Activated T-helper 2 cell treated with anti-CD3 and anti-CD28 coated beads, Interferon-gamma antibody, Interleukin-2, Interleukin-4, amounts not matched to agents 10 μg/mL and 5 μg/mL and 100 μg/mL, durations not matched to agents 14 hours and 24 hours and 36 hours (primary cell): Measurements from ENCODE around the gene PROM1. TPM values are rescaled to one million over a fixed set of nuclear protein-coding genes. Genes with fewer than 3 reads are reported as not detected.

ENCODE experiments used
- DNase-seq: peaks from one replicate; pipeline ENCODE4 v3.0.0; 2021; ENCODE audit warnings: low spot score
- H3K27ac Mint-ChIP-seq: one replicate; pipeline ENCODE4 v1.8.0; 2021; ENCODE audit warnings: mixed read lengths
- H3K27me3 Mint-ChIP-seq: one replicate; pipeline ENCODE4 v1.8.0; 2021; ENCODE audit warnings: low read depth, mixed read lengths
- H3K36me3 Mint-ChIP-seq: one replicate; pipeline ENCODE4 v1.8.0; 2021; ENCODE audit warnings: low read depth, mixed read lengths
- H3K4me1 Mint-ChIP-seq: one replicate; pipeline ENCODE4 v1.8.0; 2021; ENCODE audit warnings: low read depth, mixed read lengths
- H3K4me3 Mint-ChIP-seq: one replicate; pipeline ENCODE4 v1.8.0; 2021; ENCODE audit warnings: low read depth, mild to moderate bottlenecking, moderate library complexity, mixed read lengths
- H3K9me3 Mint-ChIP-seq: one replicate; pipeline ENCODE4 v1.8.0; 2021; ENCODE audit warnings: mixed read lengths
- intact Hi-C: fragments of 100-400 bp; cut with micrococcal nuclease; formaldehyde crosslinking; loops from one replicate; pipeline ENCODE4 v1.15.1; 2023
- total RNA-seq: library from RNA; stranded (reverse); gene quantifications from 2 replicates; pipeline ENCODE4 v1.2.3, GENCODE V29; 2022

Gene PROM1
- total RNA-seq, 1 donor from 2014 or later, result 0.46 TPM

- peaks cover 2% of the 10 kb centered on the region for H3K27me3 Mint-ChIP-seq
- no peak overlapping the region for H3K4me3 Mint-ChIP-seq
- H3K36me3 Mint-ChIP-seq, result no peaks in the 10 kb centered on the region
- H3K4me1 Mint-ChIP-seq, result no peaks in the 10 kb centered on the region
- no peaks in the 10 kb centered on the region for H3K9me3 Mint-ChIP-seq
- DNase-seq, result no peak
- intact Hi-C loops, result no loop called here
- H3K27ac Mint-ChIP-seq, result no peak overlapping the region
Measured at GRCh38 chr4:16048619-16049419, 35.0 kb downstream of the PROM1 start.

DNA sequence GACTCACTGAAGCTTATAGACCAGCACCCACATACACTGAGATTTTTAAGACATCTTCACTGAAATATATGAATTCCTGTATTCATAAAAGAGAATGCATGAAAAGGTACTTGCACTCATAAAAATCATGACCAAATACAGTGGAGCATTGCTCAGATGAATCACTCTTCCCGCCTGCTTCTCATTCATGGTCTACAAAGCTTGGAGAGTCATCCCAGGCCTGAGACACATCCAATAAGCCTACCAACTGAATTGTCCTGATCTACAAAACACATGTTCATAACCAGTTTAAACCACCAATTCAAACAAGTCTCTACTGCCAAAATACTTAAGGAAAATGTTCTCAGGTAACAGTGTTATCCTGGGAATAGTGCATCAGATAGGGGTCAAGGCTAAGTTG lies 38.1 kb downstream of the PROM1 start:
- Mint-ChIP-seq H3K27me3 (peaks cover 5% of the 10 kb centered on the region), H3K36me3 (no peaks in the 10 kb centered on the region), H3K4me1 (no peaks in the 10 kb centered on the region), H3K4me3 (no peak overlapping the region), H3K9me3 (no peaks in the 10 kb centered on the region), H3K27ac (no peak overlapping the region)
- intact Hi-C loops, result no loop called here
- no peak for DNase-seq

- no peaks in the 10 kb centered on the region for H3K4me1 Mint-ChIP-seq
- H3K36me3 Mint-ChIP-seq, result no peaks in the 10 kb centered on the region
- H3K27ac Mint-ChIP-seq, result no peak overlapping the region
- H3K9me3 Mint-ChIP-seq, result no peaks in the 10 kb centered on the region
- intact Hi-C loops, result no loop called here
- H3K4me3 Mint-ChIP-seq, result no peak overlapping the region
- DNase-seq, result no peak
- H3K27me3 Mint-ChIP-seq, result peaks cover 3% of the 10 kb centered on the region
Measured at GRCh38 chr4:16043642-16044498, 40.0 kb downstream of the PROM1 start.

- H3K4me3 Mint-ChIP-seq, result no peak overlapping the region
- peaks cover 8% of the 10 kb centered on the region for H3K27me3 Mint-ChIP-seq
- intact Hi-C loops, result no loop called here
- H3K36me3 Mint-ChIP-seq, result no peaks in the 10 kb centered on the region
- no peaks in the 10 kb centered on the region for H3K4me1 Mint-ChIP-seq
- no peak overlapping the region for H3K27ac Mint-ChIP-seq
- DNase-seq, result no peak
- no peaks in the 10 kb centered on the region for H3K9me3 Mint-ChIP-seq
Measured at GRCh38 chr4:16039139-16039538, 44.7 kb downstream of the PROM1 start.

GRCh38 chr4:16037901-16038300 lies 45.9 kb downstream of the PROM1 start:
- Mint-ChIP-seq H3K9me3 (no peaks in the 10 kb centered on the region), H3K4me1 (no peaks in the 10 kb centered on the region), H3K27me3 (peaks cover 8% of the 10 kb centered on the region), H3K36me3 (no peaks in the 10 kb centered on the region), H3K4me3 (no peak overlapping the region), H3K27ac (no peak overlapping the region)
- intact Hi-C loops, result no loop called here
- DNase-seq, result no peak

DNA sequence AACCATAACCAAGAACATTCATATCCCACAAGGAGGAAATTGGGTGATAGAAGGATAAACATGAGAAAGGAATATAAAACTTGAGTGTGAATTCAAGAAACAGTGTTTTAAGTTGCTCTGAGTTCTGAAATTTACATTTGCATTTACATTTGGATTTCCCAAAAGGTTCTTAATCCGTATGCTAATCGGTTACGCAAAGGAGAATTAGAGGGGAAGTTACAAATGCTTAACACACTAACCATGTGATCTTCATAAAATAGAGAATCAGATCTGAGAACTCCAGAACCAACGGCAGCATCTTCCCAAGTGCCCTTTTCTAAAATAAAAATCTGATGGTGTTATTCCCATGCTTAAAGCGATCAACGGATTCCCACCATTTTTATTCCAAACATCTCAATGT lies 48.0 kb downstream of the PROM1 start:
- no peak overlapping the region for H3K27ac Mint-ChIP-seq
- H3K27me3 Mint-ChIP-seq, result peaks cover 5% of the 10 kb centered on the region
- intact Hi-C loops, result no loop called here
- no peaks in the 10 kb centered on the region for H3K4me1 Mint-ChIP-seq
- no peaks in the 10 kb centered on the region for H3K9me3 Mint-ChIP-seq
- DNase-seq, result no peak
- no peaks in the 10 kb centered on the region for H3K36me3 Mint-ChIP-seq
- H3K4me3 Mint-ChIP-seq, result no peak overlapping the region

DNA sequence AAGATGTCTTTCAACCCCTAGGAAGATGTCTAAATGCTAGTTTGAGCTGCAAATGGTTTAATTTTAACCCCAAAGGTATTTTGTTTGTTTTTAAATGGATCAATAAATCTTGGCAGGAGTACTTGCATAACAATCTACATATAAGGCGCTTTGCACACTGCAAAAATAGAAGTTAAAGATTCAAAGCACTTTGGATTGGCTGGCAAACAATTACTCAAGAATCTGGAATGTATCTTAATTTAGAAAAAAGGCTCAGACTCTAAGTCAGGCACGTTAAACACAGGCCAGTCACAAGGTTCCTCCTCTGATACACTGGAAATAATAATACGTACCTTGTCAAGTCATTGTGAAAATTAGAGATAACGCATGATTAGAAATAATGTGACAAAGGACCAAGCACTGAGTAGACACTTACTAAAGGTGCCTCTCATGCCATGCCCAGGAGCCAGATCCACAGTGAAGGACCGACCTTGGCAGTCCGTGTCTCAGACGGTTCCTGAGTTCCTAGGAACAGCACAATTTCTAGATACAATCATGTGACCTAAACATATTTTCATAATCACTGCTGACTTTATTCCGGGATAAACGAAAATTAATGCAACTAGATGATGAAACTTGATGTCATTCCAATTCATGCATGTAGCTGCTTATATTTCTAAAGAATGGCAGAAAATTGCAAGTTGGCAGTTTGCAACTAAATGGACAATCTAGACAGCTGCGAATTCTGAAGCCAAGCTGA lies 49.6 kb downstream of the PROM1 start:
- H3K27ac Mint-ChIP-seq, result no peak overlapping the region
- H3K36me3 Mint-ChIP-seq, result no peaks in the 10 kb centered on the region
- DNase-seq, result no peak
- H3K27me3 Mint-ChIP-seq, result peaks cover 7% of the 10 kb centered on the region
- no peaks in the 10 kb centered on the region for H3K9me3 Mint-ChIP-seq
- H3K4me1 Mint-ChIP-seq, result no peaks in the 10 kb centered on the region
- H3K4me3 Mint-ChIP-seq, result no peak overlapping the region
- intact Hi-C loops, result no loop called here

DNA sequence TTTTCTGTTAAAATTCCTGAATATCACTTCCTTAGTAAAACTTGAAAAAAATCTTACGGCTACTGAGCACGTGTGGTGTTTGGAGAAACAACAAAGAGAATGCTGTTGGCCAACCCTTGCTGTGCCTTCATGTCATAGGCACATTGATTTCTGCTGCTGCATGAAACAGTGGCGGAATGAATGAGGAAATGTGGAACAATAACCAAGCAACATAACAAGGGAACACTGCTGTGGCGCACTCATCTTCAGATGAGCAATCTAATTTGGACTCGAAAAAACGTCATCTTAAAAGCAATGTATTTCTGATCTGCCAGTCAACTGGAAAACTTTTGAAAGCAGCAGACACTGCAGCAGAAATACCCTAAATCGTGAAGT lies 51.4 kb downstream of the PROM1 start:
- intact Hi-C loops, result no loop called here
- H3K9me3 Mint-ChIP-seq, result no peaks in the 10 kb centered on the region
- no peak for DNase-seq
- no peak overlapping the region for H3K4me3 Mint-ChIP-seq
- no peaks in the 10 kb centered on the region for H3K36me3 Mint-ChIP-seq
- H3K27me3 Mint-ChIP-seq, result peaks cover 9% of the 10 kb centered on the region
- no peak overlapping the region for H3K27ac Mint-ChIP-seq
- H3K4me1 Mint-ChIP-seq, result no peaks in the 10 kb centered on the region

GRCh38 chr4:16031546-16032395 lies 52.1 kb downstream of the PROM1 start:
- Mint-ChIP-seq H3K9me3 (no peaks in the 10 kb centered on the region), H3K36me3 (no peaks in the 10 kb centered on the region), H3K4me3 (no peak overlapping the region), H3K4me1 (no peaks in the 10 kb centered on the region), H3K27ac (no peak overlapping the region), H3K27me3 (peaks cover 9% of the 10 kb centered on the region)
- intact Hi-C loops, result no loop called here
- DNase-seq, result no peak

DNA sequence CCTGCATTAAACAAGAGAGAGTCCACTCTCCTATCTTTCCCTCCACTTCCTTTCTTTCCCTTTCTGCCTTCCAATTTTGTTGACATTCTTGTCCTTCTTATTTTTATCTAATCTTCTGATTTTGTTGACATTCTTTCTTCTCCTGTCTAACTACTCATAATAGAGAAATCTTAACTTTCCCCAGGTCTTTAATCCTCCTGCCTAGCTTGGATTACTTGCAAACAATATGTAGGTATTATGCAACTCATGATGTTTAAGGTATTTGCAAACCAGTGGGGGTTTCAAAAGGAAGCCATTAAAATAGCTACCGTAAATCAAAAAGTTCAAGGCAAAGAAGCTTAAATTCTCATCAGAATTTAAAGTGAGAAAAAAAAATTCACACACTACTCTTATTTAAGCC lies 53.9 kb downstream of the PROM1 start:
- Mint-ChIP-seq H3K9me3 (no peaks in the 10 kb centered on the region), H3K27me3 (peaks cover 4% of the 10 kb centered on the region), H3K27ac (no peak overlapping the region), H3K36me3 (no peaks in the 10 kb centered on the region), H3K4me3 (no peak overlapping the region), H3K4me1 (no peaks in the 10 kb centered on the region)
- intact Hi-C loops, result loop anchor here (5.0 kb wide), 2 partner anchors 167 to 412 kb away; no protein-coding TSS in a partner anchor
- DNase-seq, result no peak

GRCh38 chr4:16029262-16029661 lies 54.6 kb downstream of the PROM1 start:
- no peak overlapping the region for H3K4me3 Mint-ChIP-seq
- H3K36me3 Mint-ChIP-seq, result no peaks in the 10 kb centered on the region
- H3K4me1 Mint-ChIP-seq, result peaks cover 4% of the 10 kb centered on the region
- DNase-seq, result no peak
- H3K27me3 Mint-ChIP-seq, result peaks cover 6% of the 10 kb centered on the region
- H3K9me3 Mint-ChIP-seq, result no peaks in the 10 kb centered on the region
- intact Hi-C loops, result loop anchor here (5.0 kb wide), 2 partner anchors 168 to 413 kb away; no protein-coding TSS in a partner anchor
- H3K27ac Mint-ChIP-seq, result no peak overlapping the region

- Mint-ChIP-seq H3K4me1 (peaks cover 16% of the 10 kb centered on the region), H3K27ac (no peak overlapping the region), H3K9me3 (no peaks in the 10 kb centered on the region), H3K36me3 (no peaks in the 10 kb centered on the region), H3K27me3 (peaks cover 8% of the 10 kb centered on the region), H3K4me3 (no peak overlapping the region)
- intact Hi-C loops, result loop anchor here (5.0 kb wide), 2 partner anchors 170 to 415 kb away; no protein-coding TSS in a partner anchor
- no peak for DNase-seq
Measured at GRCh38 chr4:16027626-16028025, 56.2 kb downstream of the PROM1 start.
